Right lobe of liver (tissue), 4 donors: ENCODE measurements around the gene CD300LB.

Source experiments
- POLR2A ChIP-seq: fragments of 450-650 bp; IDR thresholded peaks from one replicate; pipeline ENCODE4 v1.6.1; 2017; ENCODE audit warnings: antibody characterized with exemption, mild to moderate bottlenecking
- TF ChIP-seq, protein P1 (sequence below), 4 donors: fragments of 200-600 bp in 3 of 4; fragments of 450-650 bp in 1 of 4; IDR thresholded peaks; one replicate each; pipeline versions ENCODE4 v1.5.1 to v1.8.0; 2016 to 2022; ENCODE audit warnings: antibody characterized with exemption in 4 of 4, mild to moderate bottlenecking in 2 of 4
- donor health status: DM: no; HTN: no; CAD: no.
- donor health status: DM: no; HTN: no; CAD: no.
- donor health status: DM: no; HTN: yes; CAD: no.

DNA sequence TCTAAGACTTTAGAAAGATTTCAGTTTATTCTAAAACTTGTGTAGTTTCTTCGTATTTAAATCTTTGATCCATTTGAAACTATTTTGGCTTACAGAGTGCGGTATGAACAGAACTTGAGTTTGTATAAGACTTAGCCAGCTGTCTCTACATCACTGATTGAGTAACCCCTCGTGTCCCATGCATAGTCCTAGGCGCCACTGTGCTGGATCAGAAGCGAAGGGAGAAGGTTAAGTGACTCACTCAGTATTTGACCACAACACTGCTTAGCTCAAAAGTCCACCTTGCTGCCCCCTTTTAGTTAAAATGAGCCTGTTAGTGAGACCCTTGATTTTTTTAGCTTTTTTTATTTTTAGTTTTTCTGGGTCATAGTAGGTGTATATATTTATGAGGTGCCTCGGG, 28.4 kb downstream of the CD300LB start:
- TF ChIP-seq, protein P1, sequence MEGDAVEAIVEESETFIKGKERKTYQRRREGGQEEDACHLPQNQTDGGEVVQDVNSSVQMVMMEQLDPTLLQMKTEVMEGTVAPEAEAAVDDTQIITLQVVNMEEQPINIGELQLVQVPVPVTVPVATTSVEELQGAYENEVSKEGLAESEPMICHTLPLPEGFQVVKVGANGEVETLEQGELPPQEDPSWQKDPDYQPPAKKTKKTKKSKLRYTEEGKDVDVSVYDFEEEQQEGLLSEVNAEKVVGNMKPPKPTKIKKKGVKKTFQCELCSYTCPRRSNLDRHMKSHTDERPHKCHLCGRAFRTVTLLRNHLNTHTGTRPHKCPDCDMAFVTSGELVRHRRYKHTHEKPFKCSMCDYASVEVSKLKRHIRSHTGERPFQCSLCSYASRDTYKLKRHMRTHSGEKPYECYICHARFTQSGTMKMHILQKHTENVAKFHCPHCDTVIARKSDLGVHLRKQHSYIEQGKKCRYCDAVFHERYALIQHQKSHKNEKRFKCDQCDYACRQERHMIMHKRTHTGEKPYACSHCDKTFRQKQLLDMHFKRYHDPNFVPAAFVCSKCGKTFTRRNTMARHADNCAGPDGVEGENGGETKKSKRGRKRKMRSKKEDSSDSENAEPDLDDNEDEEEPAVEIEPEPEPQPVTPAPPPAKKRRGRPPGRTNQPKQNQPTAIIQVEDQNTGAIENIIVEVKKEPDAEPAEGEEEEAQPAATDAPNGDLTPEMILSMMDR (IDR thresholded peaks at IDR 0.05): no peak
- TF ChIP-seq POLR2A: no peak
